HG03378 (cell line): Measurements from ENCODE around the gene SLC10A7.
A peak's percentile ranks its signal among the peaks of the same experiment; 100 is the strongest.

Source experiments
- ATAC-seq: cut with Tn5 transposase; IDR thresholded peaks from one replicate; pipeline ENCODE4 v1.9.1; 2021; ENCODE audit warnings: mild to moderate bottlenecking, moderate library complexity; ENCODE audit not compliant: unreplicated experiment

SLC10A7 gene

DNA sequence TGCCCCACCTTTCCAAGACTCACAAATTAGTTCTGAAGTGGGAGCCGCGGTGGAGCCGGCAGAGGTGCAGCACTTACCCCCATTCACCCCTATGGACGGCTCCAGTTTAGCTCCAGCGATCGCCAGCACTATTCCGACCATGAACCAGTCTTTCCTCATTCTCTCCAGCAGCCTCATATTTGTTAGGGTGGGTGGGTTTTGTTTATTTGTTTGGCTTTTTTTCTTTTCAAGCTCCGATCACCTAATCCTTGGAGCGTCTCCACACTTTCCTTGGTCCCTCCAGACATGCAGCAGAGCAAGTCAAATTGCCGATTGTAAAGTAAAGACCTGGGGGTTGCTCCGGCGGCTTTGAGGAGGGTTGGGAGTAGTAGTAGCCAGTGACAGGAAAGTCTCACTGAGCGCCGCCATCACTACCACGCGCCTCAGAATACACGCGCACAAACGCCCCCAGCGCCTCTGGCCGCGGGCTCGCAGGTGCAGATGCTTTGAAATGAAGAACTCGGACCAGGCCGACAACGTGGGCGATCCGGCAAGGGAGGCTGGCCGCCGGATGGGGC is at the start of gene SLC10A7:
SLC10A7 (minus strand) TSS at position 400 of the 557 bp plus-strand sequence; CDS start at position 177, 223 bp downstream.
- ATAC-seq = peak; percentile 75

DNA sequence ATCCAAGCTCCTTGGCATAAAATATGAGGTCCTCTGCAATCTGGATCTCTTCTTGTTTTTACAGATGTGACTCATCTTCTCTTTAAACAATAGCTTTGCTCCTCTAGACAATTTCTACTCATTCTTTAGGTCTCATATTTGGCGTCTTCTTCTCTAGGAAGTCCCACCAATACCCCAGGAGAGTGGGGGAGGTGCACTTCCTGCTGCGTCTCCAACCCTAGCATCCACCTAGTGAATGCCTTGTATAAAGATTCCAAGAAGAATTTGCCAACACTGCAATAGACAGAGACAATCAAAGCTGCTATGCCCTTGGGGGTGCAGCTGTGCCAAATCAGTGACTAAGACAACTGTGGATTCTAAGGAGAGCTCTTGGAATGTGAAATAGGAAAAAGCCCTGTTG is 45.7 kb upstream of the SLC10A7 start:
- ATAC-seq = no peak

- ATAC-seq = no peak
Measured at GRCh38 chr4:146564492-146564891, 42.8 kb upstream of the SLC10A7 start.

DNA sequence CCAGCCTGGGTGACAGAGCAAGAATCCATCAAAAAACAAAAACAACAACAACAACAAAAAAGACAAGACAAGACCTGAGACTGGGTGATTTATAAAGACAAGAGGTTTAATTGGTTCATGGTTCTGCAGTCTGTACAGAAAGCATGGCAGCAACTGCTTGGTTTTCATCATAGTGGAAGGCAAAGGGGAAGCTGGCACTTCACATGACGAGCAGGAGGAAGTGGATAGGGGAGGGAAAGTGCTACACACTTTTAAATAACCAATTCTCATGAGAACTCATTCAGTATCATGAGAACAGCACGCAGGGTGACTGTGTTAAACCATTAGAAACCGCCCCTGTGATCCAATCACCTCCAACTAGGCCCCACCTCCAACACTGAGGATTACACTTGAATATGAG is 28.4 kb upstream of the SLC10A7 start:
- no peak for ATAC-seq

DNA sequence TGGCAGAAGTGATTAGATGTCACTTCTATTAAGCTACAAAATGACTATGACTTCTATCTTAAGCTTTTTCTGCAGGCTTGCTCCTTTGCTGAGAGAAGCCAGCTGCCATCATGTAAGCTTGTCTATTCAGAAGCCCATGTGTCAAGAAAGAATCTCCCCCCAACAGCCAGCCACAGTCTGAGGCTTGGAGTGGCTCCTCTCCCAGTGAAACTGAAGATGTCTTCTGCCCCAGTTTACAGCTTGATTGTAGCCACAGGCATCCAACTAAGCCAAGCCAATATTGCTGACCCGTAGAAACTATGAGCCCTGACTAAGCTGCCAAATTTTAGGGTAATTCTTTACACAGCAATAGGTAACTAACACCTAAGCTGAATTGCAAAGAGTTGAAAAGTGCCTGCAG is 26.7 kb upstream of the SLC10A7 start:
- ATAC-seq = no peak

DNA sequence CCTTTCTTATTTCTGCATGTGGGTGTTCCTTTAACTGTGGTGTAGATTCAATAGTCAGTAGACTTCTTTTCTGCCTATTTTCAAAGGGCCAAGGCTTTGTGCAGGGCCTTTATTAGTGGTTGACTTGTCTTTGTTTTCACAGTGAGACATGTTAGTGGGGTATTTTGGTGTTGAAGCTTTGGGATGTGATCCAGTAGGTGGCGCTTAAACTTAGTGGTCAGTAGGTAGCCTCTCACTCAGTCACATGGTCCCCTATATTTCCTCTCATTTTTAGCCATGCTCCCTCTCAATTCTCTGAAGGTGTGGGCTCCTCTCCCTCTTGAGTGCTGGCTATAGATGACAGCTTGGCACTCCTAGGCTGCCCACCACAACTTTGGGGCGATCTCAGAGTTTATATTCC is 23.4 kb upstream of the SLC10A7 start:
- no peak for ATAC-seq

- ATAC-seq = no peak
Measured at GRCh38 chr4:146534178-146534577, 12.4 kb upstream of the SLC10A7 start.

DNA sequence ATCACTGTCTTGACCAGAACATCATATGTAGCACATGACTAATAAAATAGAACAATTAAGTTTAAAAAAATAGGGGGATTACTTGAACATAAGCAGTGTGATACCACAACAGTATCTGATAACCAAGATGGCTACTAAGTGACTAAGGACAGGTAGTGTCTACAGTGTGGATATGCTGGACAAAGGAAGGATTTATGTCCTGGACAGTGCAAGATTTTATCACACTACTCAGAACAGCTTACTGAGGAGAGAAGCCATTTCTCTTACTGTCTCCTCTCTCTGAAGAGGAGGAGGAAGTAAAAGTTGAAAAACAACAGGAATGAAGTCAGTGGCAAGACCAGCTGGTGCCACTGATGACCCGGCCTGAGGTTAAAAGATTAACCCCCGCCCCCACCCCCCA is 4.0 kb upstream of the SLC10A7 start:
- no peak for ATAC-seq

DNA sequence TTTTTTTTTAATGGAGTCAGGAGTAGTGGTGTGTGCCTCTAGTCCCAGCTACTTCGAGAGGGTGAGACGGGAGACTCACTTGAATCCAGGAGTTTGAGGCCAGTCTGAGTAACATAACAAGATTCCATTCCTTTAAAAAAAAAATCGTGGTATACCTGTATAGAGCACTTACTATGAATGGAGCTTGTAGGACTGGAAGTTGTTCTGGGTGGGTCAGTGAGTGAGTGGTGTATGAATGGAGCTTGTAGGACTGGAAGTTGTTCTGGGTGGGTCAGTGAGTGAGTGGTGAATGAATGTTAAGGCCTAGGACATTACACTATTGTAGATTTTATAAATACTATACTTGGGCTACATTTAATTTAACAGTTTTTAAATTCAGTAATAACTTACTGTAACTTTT is 2.9 kb upstream of the SLC10A7 start:
- ATAC-seq = no peak

- peak; percentile 35 for ATAC-seq
Measured at GRCh38 chr4:146522869-146523205, 1.1 kb upstream of the SLC10A7 start.

GRCh38 chr4:146522098-146522868 is 543 bp upstream of the SLC10A7 start:
- peak; percentile 58 for ATAC-seq

DNA sequence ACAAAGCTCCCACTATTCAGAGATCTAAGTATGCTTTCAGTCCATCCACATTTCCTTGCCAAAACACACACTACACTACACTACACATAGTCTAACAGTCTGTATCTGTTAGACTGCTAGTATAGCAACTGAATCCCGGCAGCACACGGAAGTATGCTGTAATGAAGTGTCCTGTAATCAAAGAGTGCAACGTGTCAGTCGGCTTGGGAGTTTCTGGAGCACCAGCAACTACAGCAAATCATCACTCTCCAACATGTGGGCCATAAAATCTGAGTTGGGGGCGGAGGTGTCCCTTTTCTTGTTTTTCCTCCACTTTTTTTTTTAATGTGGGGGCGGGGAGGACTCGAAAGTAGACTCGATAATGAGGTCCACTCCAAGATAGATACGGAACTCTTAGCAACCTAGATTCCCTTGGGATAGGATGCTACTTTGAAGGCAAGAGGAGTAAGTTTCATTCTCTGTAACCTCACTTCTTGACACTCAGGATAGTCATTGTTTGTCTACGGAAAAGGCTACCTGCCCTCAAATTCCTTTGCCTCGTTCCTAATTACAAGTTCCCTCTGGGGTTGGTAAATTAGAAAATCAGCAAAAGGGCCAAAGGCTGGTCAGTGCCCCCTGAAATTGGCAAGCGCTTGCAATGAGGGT is 722 bp downstream of the SLC10A7 start:
- peak; percentile 57 for ATAC-seq

DNA sequence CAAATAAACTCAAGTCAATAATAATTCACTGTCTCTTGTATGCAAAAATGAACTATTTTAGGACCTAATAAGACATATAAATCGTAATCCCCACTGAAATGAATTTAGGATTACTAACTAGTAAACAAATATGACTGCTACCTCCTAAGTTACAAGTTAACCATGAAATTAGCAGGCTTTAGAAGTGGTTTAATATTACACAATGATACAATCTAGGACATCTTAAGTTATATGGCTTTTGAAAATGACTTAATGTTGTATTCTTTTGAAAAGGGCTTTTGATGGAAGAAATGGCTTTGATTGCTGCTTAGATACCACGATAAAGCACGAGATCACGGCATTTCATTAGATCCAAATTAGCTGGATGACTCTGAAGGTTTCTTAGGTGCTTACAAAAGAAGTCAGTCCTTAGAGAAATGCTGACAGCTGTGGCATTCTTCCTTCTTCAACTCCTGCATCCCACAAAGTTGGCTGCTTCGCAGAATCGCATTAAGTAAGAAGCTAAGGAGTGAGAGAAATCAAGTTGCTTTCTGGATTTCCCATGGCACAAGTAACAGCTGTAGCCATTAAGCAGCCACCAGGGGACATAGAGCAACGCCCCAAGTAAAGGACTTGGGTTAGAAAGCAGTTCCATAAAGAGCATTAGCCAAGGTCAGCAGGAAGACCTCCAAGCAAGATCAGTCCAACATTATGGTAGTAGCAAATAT is 6.9 kb downstream of the SLC10A7 start:
- no peak for ATAC-seq

GRCh38 chr4:146513548-146513947 is 8.2 kb downstream of the SLC10A7 start:
- no peak for ATAC-seq

DNA sequence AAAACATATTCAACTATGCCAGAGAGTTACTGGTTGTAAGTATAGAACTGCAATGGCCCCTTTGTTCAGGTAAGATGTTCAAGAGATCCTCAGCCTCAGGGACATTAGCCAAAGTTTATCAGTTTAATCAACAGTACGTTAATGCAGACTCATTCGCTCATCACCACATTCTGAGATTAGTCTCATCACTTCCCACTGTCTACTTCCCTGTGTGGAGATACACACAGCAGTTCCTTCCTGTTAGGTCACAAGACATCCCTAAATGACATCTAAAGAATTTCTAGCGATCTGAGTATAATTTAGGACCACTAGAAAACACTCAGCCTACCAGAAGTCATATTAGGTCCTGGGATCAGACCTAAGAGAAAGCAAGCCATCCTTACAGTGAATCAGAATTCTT is 10.4 kb downstream of the SLC10A7 start:
- no peak for ATAC-seq

- ATAC-seq = no peak
Measured at GRCh38 chr4:146510942-146511341, 10.8 kb downstream of the SLC10A7 start.

DNA sequence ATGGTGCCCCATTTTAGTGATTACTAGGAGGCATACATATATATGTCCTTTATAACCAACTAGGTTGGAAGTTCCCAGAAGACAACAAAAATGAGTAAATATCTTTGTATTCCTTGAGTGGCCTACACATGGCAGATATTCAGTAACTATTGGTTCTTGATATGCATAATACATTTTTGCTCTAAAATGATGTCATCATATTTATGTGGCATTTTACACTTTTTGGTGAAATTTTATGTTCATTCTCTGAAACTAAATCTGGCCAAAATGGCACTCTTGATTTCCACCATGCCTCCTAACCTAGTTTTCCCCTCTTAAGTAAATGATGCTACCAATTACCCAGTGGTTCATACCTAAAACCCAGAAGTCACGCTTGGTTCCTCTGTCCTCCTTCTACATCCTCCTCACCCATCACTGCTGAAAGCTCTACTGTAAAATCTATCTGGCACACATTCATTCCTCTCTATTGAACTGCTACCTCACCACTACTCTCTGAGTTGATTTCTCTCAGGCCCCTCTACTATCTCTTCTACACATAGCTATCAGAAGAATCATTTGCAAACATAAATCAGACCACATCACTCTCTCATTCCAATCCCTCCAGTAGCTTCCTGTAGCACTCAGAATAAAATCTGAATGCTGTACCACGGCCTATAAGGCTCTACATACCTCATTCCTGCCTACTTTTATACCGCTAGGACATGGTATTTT is 13.4 kb downstream of the SLC10A7 start:
- no peak for ATAC-seq

- ATAC-seq = no peak
Measured at GRCh38 chr4:146507632-146508031, 14.1 kb downstream of the SLC10A7 start.

GRCh38 chr4:146506272-146506671 is 15.5 kb downstream of the SLC10A7 start:
- no peak for ATAC-seq

GRCh38 chr4:146500216-146500615 is 21.5 kb downstream of the SLC10A7 start:
- no peak for ATAC-seq

DNA sequence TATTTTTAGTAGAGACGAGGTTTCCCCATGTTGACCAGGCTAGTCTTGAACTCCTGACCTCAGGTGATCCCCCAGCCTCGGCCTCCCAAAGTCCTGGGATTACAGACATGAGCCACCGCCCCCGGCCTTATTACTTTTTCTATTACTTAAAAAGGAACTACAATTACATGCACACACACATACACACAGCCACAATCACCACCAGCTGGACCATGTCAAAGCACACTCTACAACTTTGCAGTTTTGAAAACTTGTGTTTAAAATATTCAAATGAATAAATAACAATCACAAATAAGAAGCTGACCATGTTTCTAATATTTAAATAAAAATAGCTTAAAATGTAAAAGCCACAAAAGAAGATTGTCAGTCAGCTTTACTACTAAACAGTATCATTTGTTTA is 23.4 kb downstream of the SLC10A7 start:
- no peak for ATAC-seq
